IPS-NIHi11 (cell line): ENCODE measurements around the gene CCDC106.
A peak's percentile ranks its signal among the peaks of the same experiment; 100 is the strongest.

ENCODE experiments used
- DNase-seq: peaks from one replicate; pipeline ENCODE4 v3.0.0; 2012; ENCODE audit warnings: mixed read lengths, low spot score

Gene CCDC106

DNA sequence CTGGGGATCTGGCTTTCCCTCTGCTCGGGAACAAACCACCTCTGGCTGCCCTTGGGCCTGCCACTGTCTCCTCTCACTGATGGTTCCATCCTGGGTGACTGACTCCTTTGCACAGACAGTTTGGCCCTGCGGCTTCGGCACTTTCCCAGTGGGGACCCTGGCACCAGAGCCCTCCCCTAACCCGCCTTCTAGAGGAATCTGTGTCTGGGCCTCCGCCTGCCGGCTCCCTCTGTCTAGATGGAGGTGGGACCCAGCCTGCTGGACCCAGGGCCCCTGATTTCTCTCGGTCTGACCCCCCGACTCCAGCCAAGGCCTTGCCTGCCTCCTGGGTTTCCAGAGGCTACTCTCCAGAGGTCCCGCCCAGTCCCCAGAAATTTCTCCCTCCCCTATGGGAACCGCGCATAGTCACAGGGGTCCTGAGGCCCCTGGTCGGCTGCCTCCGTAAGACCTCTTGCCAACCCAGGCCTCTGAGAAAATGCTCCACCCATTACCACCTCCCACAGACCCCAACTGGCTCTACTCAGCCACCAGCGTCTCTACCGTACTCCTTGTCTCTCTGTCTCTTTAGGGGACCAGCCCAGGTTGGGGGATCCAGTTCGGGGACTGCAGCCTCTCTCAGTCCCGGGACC, 2.7 kb downstream of the CCDC106 start:
- DNase-seq: no peak

DNA sequence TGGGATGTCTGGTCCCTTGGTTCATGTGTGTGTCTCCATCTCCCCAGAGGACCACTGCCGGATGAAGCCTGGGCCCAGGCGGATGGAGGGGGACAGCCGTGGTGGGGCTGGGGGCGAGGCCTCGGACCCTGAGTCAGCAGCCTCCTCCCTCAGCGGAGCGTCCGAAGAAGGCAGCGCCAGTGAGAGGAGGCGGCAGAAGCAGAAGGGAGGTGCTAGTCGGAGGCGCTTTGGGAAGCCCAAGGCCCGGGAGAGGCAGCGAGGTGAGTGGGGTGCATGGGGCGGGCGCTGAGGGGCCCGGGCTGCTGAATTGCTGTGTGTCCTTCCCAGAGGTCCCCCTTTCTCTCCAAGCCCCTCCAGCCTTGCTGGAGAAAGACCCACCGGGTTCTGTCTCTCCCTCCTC, 3.2 kb downstream of the CCDC106 start:
- no peak for DNase-seq

DNA sequence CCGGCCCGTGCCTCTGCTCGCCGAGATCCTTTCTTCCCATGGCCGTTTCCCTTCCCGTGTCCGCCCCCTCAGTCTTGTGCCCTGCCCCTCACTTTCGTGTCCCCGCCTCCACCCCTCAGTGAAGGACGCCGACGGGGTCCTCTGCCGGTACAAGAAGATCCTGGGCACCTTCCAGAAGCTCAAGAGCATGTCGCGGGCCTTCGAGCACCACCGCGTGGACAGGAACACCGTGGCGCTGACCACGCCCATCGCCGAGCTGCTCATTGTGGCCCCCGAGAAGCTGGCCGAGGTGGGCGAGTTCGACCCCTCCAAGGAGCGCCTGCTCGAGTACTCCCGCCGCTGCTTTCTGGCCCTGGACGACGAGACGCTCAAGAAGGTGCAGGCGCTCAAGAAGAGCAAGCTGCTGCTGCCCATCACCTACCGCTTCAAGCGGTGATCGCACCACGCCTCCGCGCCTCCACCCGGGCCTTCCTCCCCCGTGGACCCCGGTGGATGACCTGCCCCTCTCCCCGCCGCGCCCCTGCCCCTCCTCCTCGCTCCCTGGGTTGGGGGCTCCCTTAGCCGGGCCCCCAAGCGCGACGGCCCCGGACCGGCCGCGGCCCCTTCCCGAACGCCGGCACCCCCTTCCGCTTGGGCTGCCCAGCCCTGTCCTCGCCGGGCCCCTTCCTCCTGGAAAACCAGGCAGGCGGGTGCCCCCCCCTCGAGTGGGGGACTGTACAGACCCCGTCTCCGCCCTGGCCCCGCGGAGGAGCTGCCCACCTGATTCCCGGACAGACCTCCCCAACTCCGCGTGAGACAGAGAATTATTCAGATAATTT, 4.5 kb downstream of the CCDC106 start:
- no peak for DNase-seq

DNA sequence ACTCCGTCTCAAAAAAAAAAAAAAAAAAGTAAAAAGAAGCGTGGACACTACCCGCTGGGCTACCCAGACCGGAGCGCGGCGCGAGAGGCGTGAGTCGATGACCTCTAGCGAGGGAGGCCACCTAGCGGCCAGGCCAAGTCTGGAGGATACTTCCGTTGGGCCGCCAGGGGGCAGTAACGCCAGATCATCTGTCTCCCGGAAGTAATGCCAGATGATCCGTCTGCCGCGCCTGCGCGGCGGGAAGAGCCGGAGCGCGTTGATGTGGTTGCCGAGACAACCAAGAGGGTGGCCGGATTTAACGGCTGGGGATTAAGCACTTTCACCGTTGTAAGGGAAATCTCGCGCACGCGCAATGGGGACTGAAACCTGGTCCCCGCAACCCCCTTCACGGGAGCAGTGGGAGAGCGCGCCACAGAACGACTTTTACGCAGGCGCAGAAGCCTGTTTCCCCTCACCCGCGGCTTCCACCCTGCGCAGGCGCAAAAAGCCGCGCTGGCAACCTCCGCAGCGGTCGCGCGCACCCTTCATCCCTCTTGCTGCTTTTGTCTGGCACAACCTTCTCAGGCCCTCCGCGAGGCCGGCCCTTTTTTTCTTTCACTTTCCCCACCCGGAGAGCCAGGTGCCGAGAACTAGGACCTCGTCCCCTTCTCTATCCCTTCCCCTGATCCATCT, 5.8 kb downstream of the CCDC106 start:
- peak; percentile 78 for DNase-seq

DNA sequence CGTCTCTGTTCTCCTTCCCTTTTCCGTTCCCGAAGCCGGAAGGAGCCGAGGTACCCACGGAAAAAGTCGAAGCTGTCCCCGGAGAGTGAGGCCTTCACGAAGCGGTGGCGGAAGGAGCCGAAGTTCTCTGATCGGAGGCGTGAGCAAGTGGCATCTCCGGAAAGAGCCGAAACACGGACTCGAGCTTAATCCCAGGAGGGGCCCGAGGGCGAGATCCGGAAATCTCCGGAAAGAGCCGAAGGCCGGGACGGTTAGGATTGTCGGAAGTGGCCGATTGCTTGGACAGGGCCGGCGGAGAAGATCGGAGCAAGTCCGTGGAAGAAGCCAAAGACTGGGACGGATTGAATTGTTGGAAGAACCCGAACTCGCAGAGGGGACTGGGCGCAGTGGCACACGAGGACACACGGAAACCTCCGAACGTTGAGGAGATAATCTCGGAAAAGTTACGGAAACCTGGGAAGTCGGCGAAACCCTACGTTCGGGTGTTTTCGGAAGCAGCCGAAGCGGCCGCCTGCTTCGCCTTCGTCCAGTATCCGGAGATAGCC, 6.4 kb downstream of the CCDC106 start:
- DNase-seq: peak; percentile 82

DNA sequence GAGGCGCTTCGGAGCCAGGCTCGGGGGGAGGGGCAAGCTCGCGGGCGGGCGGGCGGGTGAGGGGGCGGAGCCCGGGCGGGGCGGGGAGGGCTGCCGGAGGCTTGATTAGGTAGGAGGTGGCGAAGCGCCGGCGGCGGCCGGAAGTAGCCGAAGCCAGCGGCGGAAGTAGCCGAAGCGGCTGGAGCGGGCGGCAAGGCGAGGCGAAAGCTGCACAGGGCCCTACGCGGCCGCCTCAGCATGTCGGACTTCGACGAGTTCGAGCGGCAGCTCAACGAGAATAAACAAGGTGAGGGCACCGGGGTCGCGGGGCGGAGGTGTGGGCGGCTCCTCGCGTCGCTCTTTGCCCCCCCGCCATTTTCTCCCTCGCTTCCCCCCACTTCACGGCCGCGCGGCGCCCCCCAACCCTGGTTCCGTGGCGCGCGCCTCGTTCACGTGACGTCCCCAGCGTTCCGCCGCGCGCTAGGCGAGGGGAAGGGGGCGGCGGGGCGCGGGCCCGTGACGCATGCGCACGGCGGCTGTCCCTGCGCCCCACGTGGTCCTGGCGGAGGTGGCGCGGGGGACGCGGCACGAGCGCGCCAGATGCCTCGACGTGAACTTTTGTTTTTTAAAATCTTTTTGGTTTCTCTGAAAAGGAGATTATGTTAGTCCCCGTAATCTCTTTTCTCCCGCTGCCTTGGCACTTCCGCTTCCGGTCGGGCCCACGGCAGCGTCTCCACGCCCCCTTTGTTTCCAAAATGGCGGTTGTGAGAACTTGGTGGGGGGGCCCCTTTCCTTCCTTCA, 7.0 kb downstream of the CCDC106 start, which contains the start of gene U2AF2:
Gene U2AF2 (plus strand): TSS at position 168 of the 780 bp plus-strand sequence. CDS start 70 bp downstream, at position 238.
- DNase-seq: peak; percentile 91

DNA sequence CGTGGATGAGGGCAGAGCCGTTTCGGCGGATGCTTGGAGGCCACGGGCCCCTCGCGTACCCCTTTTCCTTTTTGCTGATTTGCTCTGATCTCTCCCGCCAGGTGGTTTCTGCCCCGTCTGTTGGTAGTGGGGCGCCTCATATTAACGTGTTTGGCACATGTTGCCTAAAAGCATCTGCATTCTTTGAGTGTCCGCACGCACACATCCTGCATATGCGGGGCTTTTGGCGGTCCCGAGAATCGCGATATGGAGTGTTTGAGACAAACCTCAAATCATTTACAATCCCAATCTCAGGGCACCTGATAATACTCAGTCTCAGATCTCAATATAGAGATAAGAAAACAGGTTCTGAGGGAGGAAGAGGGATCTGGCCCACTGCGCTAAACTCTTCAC, 7.6 kb downstream of the CCDC106 start:
- DNase-seq: no peak

DNA sequence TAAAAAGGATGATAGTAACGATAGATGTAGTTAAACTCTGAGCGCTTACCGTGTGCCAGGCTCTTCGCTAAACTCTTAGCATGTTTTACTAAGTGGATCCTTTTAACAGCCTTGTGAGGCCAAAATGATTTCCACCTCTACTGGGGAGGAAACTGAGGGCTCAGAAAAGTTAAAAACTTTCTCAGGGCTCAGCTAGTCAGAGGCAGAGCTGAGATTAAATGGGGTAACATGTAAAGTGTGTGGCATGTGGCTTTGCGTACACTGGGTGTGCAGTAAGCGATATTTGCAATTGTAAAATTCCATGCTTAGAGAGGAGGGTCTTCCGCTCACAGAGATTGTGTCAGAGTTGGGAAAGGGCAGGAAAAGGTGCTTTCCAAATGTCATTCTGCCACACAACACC, 8.5 kb downstream of the CCDC106 start:
- DNase-seq: no peak

DNA sequence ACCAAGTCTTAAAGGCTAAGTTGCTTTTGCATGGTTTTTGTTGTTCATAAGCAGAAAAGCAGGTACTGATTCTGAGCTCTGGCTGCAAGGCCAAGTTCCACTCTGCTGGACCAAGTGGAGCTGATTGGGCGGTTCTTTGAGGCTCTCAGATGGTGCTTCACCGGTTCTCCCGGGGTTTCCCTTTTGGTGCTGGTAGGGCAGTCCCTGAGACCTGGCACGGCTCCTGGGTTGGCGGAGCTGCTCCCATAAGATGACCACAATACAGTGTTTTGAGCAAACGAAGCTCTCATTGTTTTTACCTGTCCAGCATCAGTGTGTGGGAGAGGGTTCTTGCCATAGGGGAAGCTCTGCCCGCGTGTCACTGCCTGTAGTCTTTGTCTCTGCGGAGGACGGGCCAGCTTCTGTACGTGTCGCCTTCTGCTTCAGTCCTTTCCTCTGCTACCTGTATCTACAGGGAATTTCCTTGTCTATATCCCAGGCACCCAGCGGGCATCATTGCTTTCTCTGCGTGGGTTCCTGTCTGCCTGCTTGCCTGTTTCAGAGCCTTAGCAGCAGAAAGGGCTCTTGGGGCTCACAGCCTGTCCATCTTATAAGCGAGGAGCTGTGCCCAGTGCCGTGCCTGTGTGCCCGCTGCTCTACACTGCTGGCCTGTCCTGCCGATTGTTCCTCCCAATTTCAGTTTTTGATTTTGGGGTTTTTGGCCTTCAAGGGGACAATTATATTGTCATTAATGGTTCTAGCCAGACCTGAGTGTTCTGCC, 9.2 kb downstream of the CCDC106 start:
- DNase-seq: no peak

DNA sequence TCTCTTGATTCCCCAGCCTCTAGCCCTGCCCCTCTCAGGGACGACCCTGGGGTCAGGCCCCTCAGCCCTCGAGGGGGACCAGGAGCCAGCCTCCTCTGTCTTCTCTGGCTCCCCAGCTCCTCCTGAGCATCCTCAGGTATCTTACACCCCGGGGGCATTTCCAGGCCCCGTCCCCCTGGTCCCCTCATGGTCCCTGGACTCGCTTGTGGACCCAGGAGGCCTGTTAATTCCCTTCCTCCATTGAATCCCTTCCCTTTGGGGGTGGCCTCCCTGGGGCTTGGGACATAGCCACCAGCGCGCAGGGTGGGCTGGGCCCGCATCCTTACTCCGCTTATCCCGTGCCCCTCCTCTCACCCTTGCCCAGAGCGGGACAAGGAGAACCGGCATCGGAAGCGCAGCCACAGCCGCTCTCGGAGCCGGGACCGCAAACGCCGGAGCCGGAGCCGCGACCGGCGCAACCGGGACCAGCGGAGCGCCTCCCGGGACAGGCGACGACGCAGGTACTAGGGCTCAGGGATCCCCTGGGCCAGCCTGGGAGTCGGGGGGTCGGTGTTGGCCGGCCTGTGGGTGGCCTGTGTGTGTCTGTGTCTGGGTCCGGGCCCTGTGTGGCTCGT, 10.9 kb downstream of the CCDC106 start:
- no peak for DNase-seq

DNA sequence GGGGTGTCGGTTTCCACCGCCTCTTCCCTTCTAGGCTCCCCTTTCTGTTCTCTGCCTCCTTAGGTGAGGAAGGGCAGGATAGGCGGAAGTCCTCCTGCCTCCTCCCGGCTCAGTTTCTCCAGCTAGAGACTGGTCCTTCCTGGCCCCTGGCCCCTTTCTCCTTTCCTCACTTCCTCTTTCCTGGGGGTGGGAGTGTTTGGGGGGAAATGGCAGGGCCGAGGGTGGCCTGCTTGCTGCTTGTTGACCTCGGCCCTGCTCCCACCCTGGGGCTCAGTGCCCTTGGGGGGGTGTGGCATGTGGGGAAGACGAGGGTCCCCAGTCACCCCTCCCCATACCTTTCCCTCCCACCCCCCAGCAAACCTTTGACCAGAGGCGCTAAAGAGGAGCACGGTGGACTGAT, 11.8 kb downstream of the CCDC106 start:
- DNase-seq: no peak

DNA sequence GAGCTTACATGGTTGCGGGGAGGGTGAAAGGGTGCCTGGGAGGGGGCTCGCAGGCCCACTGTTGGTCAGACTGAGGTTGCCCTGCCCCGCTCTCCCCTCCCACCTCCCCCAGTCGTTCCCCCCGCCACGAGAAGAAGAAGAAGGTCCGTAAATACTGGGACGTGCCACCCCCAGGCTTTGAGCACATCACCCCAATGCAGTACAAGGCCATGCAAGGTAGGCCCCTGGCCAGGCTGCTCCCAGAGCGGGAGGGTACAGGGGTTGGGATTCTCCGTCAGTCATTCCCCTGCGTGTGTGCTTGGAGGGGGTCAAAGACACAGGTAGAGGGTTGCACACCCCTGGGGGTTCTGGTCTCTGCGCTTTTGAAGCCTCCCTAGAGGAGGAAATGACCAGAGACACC, 12.4 kb downstream of the CCDC106 start:
- no peak for DNase-seq

DNA sequence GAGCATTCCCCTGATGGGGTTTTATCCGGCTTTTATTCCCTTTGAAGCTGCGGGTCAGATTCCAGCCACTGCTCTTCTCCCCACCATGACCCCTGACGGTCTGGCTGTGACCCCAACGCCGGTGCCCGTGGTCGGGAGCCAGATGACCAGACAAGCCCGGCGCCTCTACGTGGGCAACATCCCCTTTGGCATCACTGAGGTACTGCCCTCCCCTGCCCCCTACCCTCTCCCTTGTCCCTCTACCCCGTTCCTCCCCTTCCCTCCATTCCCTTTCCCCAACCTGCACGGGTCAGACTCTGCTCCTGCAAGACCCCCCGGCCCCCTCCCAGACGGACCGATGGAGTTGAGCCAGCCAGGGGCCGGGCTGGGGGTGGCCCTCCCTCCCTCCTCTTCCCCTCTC, 13.0 kb downstream of the CCDC106 start:
- DNase-seq: no peak

DNA sequence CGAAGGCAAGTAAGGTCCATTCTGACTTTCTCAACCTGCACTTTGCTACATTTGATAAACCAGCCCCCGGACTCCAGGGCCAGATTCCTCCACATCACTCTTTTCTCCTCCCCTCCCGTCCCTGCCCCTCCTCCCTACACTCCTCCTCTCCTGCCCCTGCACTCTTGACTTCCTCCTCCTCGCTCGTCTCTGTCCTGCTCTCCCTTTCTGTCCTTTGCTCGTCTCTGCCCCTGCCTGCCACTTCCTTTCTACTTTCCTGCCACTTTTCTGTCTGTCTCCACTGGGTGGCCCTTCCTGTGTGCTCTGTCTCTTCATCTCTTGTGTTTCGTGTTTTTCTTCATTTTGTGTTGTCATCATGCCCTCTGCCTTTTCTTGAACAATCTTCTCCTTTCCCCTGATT, 13.8 kb downstream of the CCDC106 start:
- DNase-seq: no peak

DNA sequence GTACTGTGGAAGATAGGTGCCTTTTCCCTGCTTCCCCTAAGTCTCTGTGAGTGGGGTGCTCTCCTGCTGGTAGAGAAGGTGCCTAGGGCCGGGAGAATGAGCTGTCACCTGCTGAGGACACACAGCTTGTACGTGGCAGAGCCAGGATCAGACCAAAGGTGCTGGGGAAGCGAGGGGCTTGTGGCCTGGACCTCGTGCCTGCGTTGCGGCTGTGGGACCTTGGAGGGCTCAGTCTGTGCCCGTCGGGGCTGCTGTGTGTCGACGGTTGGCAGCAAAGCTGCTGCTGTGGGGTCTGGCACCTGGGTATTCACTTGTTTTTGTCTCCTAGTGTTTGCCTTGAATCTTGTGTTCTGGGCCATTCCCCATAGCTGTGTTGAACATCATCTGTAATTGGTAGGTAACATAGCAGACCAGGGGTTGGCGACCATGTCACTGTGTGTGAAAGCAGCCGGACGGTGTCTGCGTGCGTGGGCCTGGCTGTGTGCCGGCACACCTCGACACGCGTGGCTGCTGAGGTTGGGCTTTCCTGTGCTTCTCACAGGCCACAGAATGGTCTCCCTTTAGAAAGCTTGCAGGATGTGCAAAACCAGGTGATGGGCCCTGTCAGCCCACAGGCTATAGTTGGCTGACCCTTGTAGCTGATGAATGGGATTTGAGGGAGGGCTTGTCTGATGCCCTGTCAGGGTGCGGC, 16.0 kb downstream of the CCDC106 start:
- no peak for DNase-seq

DNA sequence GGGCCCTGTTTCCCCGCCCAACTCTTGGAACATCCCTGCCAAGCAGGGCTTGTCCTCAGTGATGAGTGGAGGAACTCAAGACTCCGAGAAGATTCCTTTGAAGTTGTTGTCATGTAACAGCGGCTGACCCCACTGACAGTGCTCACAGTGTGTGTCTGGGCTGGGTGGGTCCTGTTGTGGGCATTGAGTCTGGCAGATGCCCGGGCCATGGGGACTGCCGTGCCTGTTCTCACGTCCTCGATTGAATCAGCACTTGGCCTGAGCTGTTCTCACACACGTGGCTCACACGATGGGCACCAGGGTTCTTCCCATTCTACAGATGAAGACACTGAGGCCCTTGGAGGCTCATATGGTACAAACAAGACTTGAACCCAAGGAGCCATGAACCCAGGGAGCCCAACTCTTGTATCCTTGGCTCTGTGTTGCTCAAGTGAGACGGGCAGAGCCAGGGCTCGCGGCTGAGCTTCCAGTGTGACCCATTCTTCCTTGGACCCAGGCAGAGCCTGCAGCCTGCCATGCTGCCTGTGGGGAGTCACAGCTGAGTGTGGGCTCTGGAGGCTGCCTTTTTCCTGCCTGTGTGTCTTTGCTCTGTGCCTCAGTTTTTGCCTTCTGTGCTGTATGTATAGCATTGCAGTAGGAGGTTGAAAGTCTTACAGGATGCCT, 18.5 kb downstream of the CCDC106 start:
- no peak for DNase-seq

DNA sequence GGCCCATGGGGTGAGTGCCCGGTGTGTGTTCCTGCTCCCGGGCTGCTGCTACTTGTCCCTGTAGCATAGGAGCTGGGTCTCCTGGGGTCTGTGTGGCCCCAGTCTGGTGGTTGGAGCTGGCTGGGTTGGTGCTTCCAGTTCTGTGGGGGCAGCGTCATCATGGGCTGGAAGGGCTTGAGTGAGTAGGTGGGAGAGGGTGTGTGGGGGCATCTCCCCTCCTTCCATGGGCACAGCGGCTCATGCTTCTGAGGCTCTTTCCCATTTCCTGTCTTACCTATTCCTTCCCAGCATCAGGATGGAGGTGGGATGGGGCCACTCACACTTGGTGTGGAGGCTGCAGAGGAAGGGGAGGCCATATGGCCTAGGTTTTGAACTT, 19.0 kb downstream of the CCDC106 start:
- no peak for DNase-seq

DNA sequence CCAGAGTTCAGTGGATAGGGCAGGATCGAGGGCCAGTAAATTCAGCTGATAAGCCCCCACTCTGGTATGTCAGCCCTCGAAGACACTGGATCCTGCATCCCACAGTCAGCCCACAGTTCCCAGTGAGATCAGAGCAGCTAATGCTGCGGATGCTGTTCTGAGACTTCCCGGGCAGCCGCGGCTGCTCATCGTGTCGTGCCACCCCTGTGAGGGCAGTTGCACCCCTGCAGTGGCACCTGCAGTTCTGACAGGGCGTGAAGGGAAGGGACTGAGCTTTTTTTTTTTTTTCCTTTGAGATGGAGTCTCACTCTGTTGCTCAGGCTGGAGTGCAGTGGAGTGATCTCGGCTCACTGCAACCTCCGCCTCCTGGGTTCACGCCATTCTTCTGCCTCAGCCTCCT, 19.5 kb downstream of the CCDC106 start:
- no peak for DNase-seq

DNA sequence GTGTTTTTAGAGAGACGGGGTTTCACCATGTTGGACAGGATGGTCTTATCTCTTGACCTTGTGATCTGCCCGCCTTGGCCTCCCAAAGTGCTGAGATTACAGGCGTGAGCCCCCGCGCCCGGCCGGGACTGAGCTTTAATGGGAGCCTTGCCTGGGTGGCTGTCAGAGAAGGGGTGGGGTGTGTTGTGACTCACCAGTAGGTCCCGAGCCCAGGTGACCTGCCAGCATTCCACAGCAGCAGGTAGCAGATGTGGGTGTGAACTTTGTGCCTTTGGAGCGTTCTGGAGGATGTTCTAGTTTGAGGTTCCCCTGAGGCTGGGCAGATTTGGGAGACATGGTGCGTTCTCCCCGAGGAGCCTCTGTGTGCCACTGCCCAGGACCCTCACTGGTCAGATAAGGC, 19.9 kb downstream of the CCDC106 start:
- DNase-seq: no peak
